Peyer's patch (tissue), 4 donors: ENCODE measurements around the gene PDE6B.

ENCODE experiments used
- CTCF ChIP-seq, 6 experiments: fragments of 450-650 bp in 4 of 6; fragments of 200-600 bp in 2 of 6; sonication (generic) in 1 of 6; IDR thresholded peaks; one replicate each; pipeline ENCODE4 v1.5.1; 2017 to 2019; ENCODE audit warnings: antibody characterized with exemption in 6 of 6, mild to moderate bottlenecking in 3 of 6, moderate library complexity in 1 of 6
- POLR2A ChIP-seq, 2 donors: fragments of 450-650 bp; IDR thresholded peaks; one replicate each; pipeline ENCODE4 v1.5.1; 2017; ENCODE audit warnings: antibody characterized with exemption in 2 of 2, mild to moderate bottlenecking in 2 of 2, moderate library complexity in 2 of 2

DNA sequence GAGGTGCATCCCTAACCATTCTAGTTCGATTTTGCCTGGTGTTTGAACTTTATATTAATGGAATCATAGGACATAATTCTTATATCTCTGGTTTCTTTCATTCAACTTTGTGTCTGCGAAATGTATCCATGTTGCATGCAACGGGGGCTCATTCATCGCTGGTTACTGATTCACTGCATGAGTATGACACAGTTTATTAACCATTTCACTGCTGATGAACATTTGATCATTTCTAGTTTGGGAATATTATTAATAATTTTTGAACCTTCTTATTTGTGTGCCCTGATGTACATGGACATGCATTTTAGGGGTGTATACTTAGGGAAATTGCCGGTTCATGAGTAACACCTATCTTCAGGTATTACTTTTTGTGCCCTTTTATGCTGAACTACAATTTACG lies 44.2 kb upstream of the PDE6B start:
- TF ChIP-seq POLR2A (IDR thresholded peaks at IDR 0.05) (no peak), CTCF (IDR thresholded peaks at IDR 0.05) (no peak)
